MCF 10A (cell line): ENCODE measurements around the gene DCST1. TPM values are rescaled to one million over a fixed set of nuclear protein-coding genes. Genes with fewer than 3 reads are reported as not detected.

ENCODE experiments used
- BruUV-seq: library from RNA; stranded (reverse); fragments of 400-500 nt; replicated peaks from 2 replicates; lab custom pipeline; 2021; lab: Mats Ljungman, UMichigan
- CTCF ChIA-PET: fragments of 300-600 bp; sonication (Branson Sonifier 250); formaldehyde crosslinking; extraction: SDS; loops from one replicate; lab custom pipeline; 2021; ENCODE audit warnings: antibody characterized with exemption, inconsistent platforms; lab: Yijun Ruan, JAX
- POLR2A ChIA-PET: fragments of 300-600, 350-650 bp; sonication (Branson Sonifier 250); formaldehyde crosslinking; extraction: SDS; loops from one replicate; lab custom pipeline; 2020; ENCODE audit warnings: antibody characterized with exemption, inconsistent platforms; lab: Yijun Ruan, JAX
- DNase-seq: peaks from one replicate; pipeline ENCODE4 v3.0.0-alpha.2; 2018; ENCODE audit not compliant: unreplicated experiment
- H3K27ac Mint-ChIP-seq: one replicate; pipeline ENCODE4 v1.8.0; 2022; ENCODE audit warnings: mild to moderate bottlenecking, low read depth, mixed read lengths; ENCODE audit not compliant: unreplicated experiment
- H3K27me3 Mint-ChIP-seq: one replicate; pipeline ENCODE4 v1.8.0; 2022; ENCODE audit warnings: mixed read lengths; ENCODE audit not compliant: insufficient read depth, unreplicated experiment
- H3K36me3 Mint-ChIP-seq: one replicate; pipeline ENCODE4 v1.8.0; 2022; ENCODE audit warnings: mild to moderate bottlenecking, moderate library complexity, mixed read lengths; ENCODE audit not compliant: insufficient read depth, unreplicated experiment
- H3K4me1 Mint-ChIP-seq: one replicate; pipeline ENCODE4 v1.8.0; 2022; ENCODE audit warnings: mixed read lengths; ENCODE audit not compliant: insufficient read depth, unreplicated experiment
- H3K4me3 Mint-ChIP-seq: one replicate; pipeline ENCODE4 v1.8.0; 2022; ENCODE audit warnings: mild to moderate bottlenecking, moderate library complexity, mixed read lengths; ENCODE audit not compliant: unreplicated experiment
- H3K9me3 Mint-ChIP-seq: one replicate; pipeline ENCODE4 v1.8.0; 2022; ENCODE audit warnings: mixed read lengths; ENCODE audit not compliant: unreplicated experiment
- CTCF ChIP-seq: fragments of 200-600 bp; IDR thresholded peaks from one replicate; pipeline ENCODE4 v1.8.0; 2022; ENCODE audit warnings: antibody characterized with exemption, mild to moderate bottlenecking; ENCODE audit not compliant: unreplicated experiment
- intact Hi-C: fragments of 100-400 bp; cut with micrococcal nuclease; formaldehyde crosslinking; loops from 2 replicates; pipeline ENCODE4 v1.14.1; 2022
- total RNA-seq: library from RNA; stranded (reverse); gene quantifications from 2 replicates; pipeline ENCODE4 v1.2.3, GENCODE V29; 2022

Gene DCST1
- total RNA-seq, 1 experiment from 2014 or later = 0.21 TPM

DNA sequence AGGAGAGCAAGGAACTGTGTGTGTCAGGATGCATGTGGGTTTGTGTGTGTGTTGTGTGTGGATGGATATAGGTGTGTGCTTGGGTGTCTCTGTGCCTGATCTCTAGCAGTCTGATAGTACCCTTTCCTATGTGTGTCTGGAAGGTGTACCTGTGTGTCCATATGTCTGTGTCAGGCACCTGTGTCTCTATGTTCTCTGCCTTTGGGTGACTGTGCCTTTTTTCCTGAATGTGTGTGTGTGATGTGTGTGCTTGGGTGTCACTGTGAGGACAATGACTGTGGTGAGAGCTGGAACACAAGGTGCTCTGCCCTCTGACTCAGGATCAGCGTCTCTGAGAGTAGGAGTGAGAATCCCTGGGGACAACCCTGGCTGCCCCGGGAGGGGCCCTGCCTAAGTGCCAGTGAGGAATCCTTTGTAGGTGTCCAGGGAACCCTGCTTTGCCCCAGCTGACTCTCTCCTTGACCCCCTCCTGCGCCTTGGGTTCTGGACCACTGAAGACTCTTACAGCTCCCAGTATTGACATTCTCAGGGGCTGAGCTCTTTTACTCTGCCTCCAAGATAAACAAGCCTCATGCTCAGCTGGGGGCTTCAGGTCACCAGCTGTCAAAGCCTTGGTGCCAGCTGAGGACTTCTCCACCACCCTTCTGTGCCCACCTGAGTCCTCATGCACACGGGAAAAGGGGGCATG lies 44.3 kb downstream of the DCST1 start:
- no peak for TF ChIP-seq CTCF
- ChIA-PET CTCF (interaction anchor here (0.6 to 2.0 kb wide), 7 partner anchors 10 to 95 kb away, joined by 3 to 17 read pairs (median 4); partner anchors contain the start of gene KRTCAP2), POLR2A (interaction anchor here (0.6 to 5.5 kb wide), 14 partner anchors 9 to 170 kb away, joined by 3 to 41 read pairs (median 6); partner anchors contain the start of genes ADAM15, CKS1B, EFNA4 and FLAD1)
- intact Hi-C loops = no loop called here
- no peaks in the 10 kb centered on the region for H3K9me3 Mint-ChIP-seq
- H3K36me3 Mint-ChIP-seq = no peaks in the 10 kb centered on the region
- peak overlapping the region; percentile 3 for H3K27ac Mint-ChIP-seq
- no TSS peak for BruUV-seq
- peak overlapping the region; percentile 77 for H3K4me3 Mint-ChIP-seq
- peaks cover 33% of the 10 kb centered on the region for H3K4me1 Mint-ChIP-seq
- no peak for DNase-seq
- peaks cover 30% of the 10 kb centered on the region for H3K27me3 Mint-ChIP-seq

- POLR2A ChIA-PET = interaction anchor here (0.7 to 5.5 kb wide), 14 partner anchors 9 to 504 kb away, joined by 3 to 41 read pairs (median 6); partner anchors contain the start of genes ADAM15, CKS1B, EFNA4 and FLAD1
- CTCF ChIA-PET = interaction anchor here (0.6 to 2.0 kb wide), 11 partner anchors 10 to 229 kb away, joined by 3 to 17 read pairs (median 3); partner anchors contain the start of gene KRTCAP2
- DNase-seq = peak; percentile 75
These were observed 45.0 kb downstream of the DCST1 start, which contains the start of gene EFNA3 for GRCh38 chr1:155078469-155079209. TSS of gene EFNA3 (plus strand) at chr1:155078837. CDS start at chr1:155078942, 105 bp downstream.

GRCh38 chr1:155079210-155079486 lies 45.5 kb downstream of the DCST1 start:
- ChIA-PET CTCF (interaction anchor here (0.6 to 2.6 kb wide), 8 partner anchors 10 to 229 kb away, joined by 3 to 17 read pairs (median 4); partner anchors contain the start of gene KRTCAP2), POLR2A (interaction anchor here (0.8 to 5.5 kb wide), 14 partner anchors 10 to 505 kb away, joined by 3 to 41 read pairs (median 6); partner anchors contain the start of genes ADAM15, CKS1B, EFNA4 and FLAD1)
- Mint-ChIP-seq H3K27me3 (peaks cover 30% of the 10 kb centered on the region), H3K27ac (peak overlapping the region; percentile 57), H3K4me3 (peak overlapping the region; percentile 77), H3K36me3 (no peaks in the 10 kb centered on the region), H3K4me1 (peaks cover 41% of the 10 kb centered on the region), H3K9me3 (no peaks in the 10 kb centered on the region)
- DNase-seq = no peak
- intact Hi-C loops = no loop called here
- no peak for TF ChIP-seq CTCF
- BruUV-seq = no TSS peak

More at GRCh38 chr1:155078469-155079209, 45.0 kb downstream of the DCST1 start, which contains the start of gene EFNA3:
- Mint-ChIP-seq H3K27me3 (peaks cover 30% of the 10 kb centered on the region), H3K27ac (peak within 1 kb of the TSS; percentile 57), H3K4me3 (peak within 1 kb of the TSS; percentile 77), H3K4me1 (peaks cover 37% of the 10 kb centered on the region), H3K36me3 (no peaks in the 10 kb centered on the region), H3K9me3 (no peaks in the 10 kb centered on the region)
- intact Hi-C loops = no loop called here
- BruUV-seq = no TSS peak
- TF ChIP-seq CTCF = no peak
